ENCODE measurements around the gene CHCHD3.
"Not testable (repeated sequence)": the region's sequence is repeated elsewhere in the genome, so short reads cannot be mapped to it uniquely, and the experiment has no call there.

The CHCHD3 gene

GRCh38 chr7:132897093-132897687, 184.7 kb downstream of the CHCHD3 start:
- DNase-seq: no peak

GRCh38 chr7:132895231-132895630, 186.7 kb downstream of the CHCHD3 start:
- DNase-seq: no peak

- no peak for DNase-seq
These were observed 188.3 kb downstream of the CHCHD3 start for GRCh38 chr7:132893560-132893959.

- not testable (repeated sequence) for DNase-seq
These were observed 189.1 kb downstream of the CHCHD3 start for GRCh38 chr7:132892744-132893143.

GRCh38 chr7:132891554-132891953, 190.3 kb downstream of the CHCHD3 start:
- DNase-seq: no peak

- DNase-seq: peak; percentile 40
These were observed 199.0 kb downstream of the CHCHD3 start for GRCh38 chr7:132882714-132883428.

- DNase-seq: no peak
These were observed 200.6 kb downstream of the CHCHD3 start for GRCh38 chr7:132881317-132881716.

GRCh38 chr7:132879579-132879978, 202.3 kb downstream of the CHCHD3 start:
- DNase-seq: no peak

- DNase-seq: no peak
These were observed 203.5 kb downstream of the CHCHD3 start for GRCh38 chr7:132878204-132878919.

GRCh38 chr7:132877573-132877972, 204.3 kb downstream of the CHCHD3 start:
- DNase-seq: no peak

GRCh38 chr7:132876576-132876975, 205.3 kb downstream of the CHCHD3 start:
- no peak for DNase-seq

GRCh38 chr7:132872034-132872433, 209.9 kb downstream of the CHCHD3 start:
- no peak for DNase-seq

- DNase-seq: no peak
These were observed 210.5 kb downstream of the CHCHD3 start for GRCh38 chr7:132871419-132871818.

GRCh38 chr7:132869166-132869861, 212.6 kb downstream of the CHCHD3 start:
- DNase-seq: no peak

GRCh38 chr7:132866551-132866950, 215.3 kb downstream of the CHCHD3 start:
- DNase-seq: no peak

- DNase-seq: no peak
These were observed 215.8 kb downstream of the CHCHD3 start for GRCh38 chr7:132866144-132866531.

GRCh38 chr7:132865366-132866143, 216.3 kb downstream of the CHCHD3 start:
- no peak for DNase-seq

- no peak for DNase-seq
These were observed 219.8 kb downstream of the CHCHD3 start for GRCh38 chr7:132861940-132862554.

- no peak for DNase-seq
These were observed 220.5 kb downstream of the CHCHD3 start for GRCh38 chr7:132861424-132861823.

GRCh38 chr7:132859199-132859598, 222.7 kb downstream of the CHCHD3 start:
- DNase-seq: no peak

GRCh38 chr7:132858760-132859159, 223.1 kb downstream of the CHCHD3 start:
- no peak for DNase-seq

- no peak for DNase-seq
These were observed 223.6 kb downstream of the CHCHD3 start for GRCh38 chr7:132858251-132858650.

All from stimulated activated CD4-positive, alpha-beta T cell treated with anti-CD3 and anti-CD28 coated beads, Interleukin-1b, Interleukin-23, amount 100 ng/mL, for 48 hours (primary cell).